Measurements from ENCODE around the gene MAGI1. TPM values are rescaled to one million over a fixed set of nuclear protein-coding genes. Genes with fewer than 3 reads are reported as not detected.

MAGI1 gene
- total RNA-seq, 1 donor from 2014 or later: 49.8 TPM

DNA sequence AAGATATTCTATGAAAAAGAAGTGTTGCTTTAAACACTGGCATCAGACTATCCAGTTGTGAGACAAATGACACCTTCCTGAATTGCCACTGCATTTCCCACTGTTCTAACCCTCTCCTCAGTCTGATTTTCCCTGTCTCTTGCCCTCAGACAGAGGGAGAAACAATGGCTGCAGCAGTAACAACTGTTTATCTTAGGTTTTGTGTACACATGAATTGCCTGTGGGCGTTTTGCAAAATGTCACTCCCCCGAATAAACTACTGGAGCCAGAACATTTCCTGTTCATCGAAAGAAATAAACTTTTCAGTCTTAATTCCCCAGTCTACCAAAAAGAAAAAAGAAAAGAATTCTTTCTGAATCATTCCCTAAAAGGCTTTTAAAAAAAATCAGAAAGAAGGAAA is 155.1 kb downstream of the MAGI1 start:
- Mint-ChIP-seq H3K4me3 (no peak overlapping the region), H3K27ac (ENCODE audit: unreplicated experiment) (no peak overlapping the region), H3K9me3 (no peaks in the 10 kb centered on the region), H3K36me3 (ENCODE audit: low read depth) (no peaks in the 10 kb centered on the region), H3K27me3 (ENCODE audit: low read depth) (peaks cover 4% of the 10 kb centered on the region), H3K4me1 (peaks cover 9% of the 10 kb centered on the region)
- TF ChIP-seq CTCF (conservative IDR thresholded peaks at IDR 0.05): no peak
- no peak for DNase-seq (ENCODE audit: low read depth, low spot score)

DNA sequence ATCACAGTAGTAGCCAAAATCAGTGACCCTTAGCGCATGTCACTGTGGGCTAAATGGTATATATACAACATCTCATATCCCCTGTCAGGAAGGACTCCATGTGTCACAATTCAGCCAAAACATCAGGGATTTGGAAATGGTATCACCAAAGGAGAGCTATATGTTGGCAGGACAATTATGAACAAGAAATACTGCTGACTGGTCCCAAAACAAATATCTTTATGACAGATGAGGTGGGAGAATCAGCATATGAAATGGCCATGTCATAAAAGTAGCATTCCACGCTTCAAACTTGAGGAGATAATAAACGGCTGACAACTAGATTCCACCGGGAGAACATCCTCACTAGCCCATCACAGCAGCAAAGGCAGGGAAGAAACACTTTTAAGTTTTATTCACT is 158.4 kb downstream of the MAGI1 start:
- H3K4me1 Mint-ChIP-seq: peaks cover 9% of the 10 kb centered on the region

DNA sequence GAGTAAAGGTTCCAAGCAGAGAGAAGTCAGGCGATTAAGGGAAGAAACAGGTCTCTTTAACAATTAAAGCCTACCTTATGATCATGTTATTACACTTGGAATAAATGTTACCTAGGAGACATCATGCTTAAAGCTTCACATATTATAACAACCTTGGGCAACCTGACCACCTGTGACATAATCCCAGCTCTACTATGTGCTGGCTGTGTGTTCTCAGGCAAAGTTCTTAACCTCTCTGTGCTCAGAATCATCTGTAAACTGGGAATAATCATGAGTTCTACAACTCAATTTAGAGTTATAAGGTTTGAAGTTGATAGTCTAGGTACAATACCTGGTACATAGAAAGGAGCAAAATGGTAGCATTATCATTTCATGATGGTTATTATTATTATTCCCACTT is 159.3 kb downstream of the MAGI1 start:
- Mint-ChIP-seq H3K27ac (ENCODE audit: unreplicated experiment) (no peak overlapping the region), H3K27me3 (ENCODE audit: low read depth) (peaks cover 4% of the 10 kb centered on the region), H3K36me3 (ENCODE audit: low read depth) (no peaks in the 10 kb centered on the region), H3K9me3 (no peaks in the 10 kb centered on the region), H3K4me1 (peaks cover 9% of the 10 kb centered on the region), H3K4me3 (no peak overlapping the region)
- DNase-seq (ENCODE audit: low read depth, low spot score): no peak
- no peak for TF ChIP-seq CTCF (conservative IDR thresholded peaks at IDR 0.05)

More for the DNA sequence above, 158.4 kb downstream of the MAGI1 start:
- Mint-ChIP-seq H3K4me3 (no peak overlapping the region), H3K27ac (ENCODE audit: unreplicated experiment) (no peak overlapping the region), H3K36me3 (ENCODE audit: low read depth) (no peaks in the 10 kb centered on the region), H3K9me3 (no peaks in the 10 kb centered on the region), H3K27me3 (ENCODE audit: low read depth) (peaks cover 4% of the 10 kb centered on the region)
- DNase-seq (ENCODE audit: low read depth, low spot score): no peak
- no peak for TF ChIP-seq CTCF (conservative IDR thresholded peaks at IDR 0.05)

GRCh38 chr3:65878831-65879230 is 159.9 kb downstream of the MAGI1 start:
- DNase-seq (ENCODE audit: low read depth, low spot score): no peak

GRCh38 chr3:65877160-65877559 is 161.6 kb downstream of the MAGI1 start:
- H3K4me3 Mint-ChIP-seq: no peak overlapping the region
- H3K36me3 Mint-ChIP-seq (ENCODE audit: low read depth): no peaks in the 10 kb centered on the region
- DNase-seq (ENCODE audit: low read depth, low spot score): no peak
- peaks cover 2% of the 10 kb centered on the region for H3K27me3 Mint-ChIP-seq (ENCODE audit: low read depth)
- no peak overlapping the region for H3K27ac Mint-ChIP-seq (ENCODE audit: unreplicated experiment)
- H3K9me3 Mint-ChIP-seq: no peaks in the 10 kb centered on the region
- no peaks in the 10 kb centered on the region for H3K4me1 Mint-ChIP-seq
- no peak for TF ChIP-seq CTCF (conservative IDR thresholded peaks at IDR 0.05)

More at GRCh38 chr3:65878831-65879230, 159.9 kb downstream of the MAGI1 start:
- Mint-ChIP-seq H3K4me1 (peaks cover 5% of the 10 kb centered on the region), H3K27me3 (ENCODE audit: low read depth) (peaks cover 4% of the 10 kb centered on the region), H3K27ac (ENCODE audit: unreplicated experiment) (no peak overlapping the region), H3K36me3 (ENCODE audit: low read depth) (no peaks in the 10 kb centered on the region), H3K9me3 (no peaks in the 10 kb centered on the region), H3K4me3 (no peak overlapping the region)
- TF ChIP-seq CTCF (conservative IDR thresholded peaks at IDR 0.05): no peak

DNA sequence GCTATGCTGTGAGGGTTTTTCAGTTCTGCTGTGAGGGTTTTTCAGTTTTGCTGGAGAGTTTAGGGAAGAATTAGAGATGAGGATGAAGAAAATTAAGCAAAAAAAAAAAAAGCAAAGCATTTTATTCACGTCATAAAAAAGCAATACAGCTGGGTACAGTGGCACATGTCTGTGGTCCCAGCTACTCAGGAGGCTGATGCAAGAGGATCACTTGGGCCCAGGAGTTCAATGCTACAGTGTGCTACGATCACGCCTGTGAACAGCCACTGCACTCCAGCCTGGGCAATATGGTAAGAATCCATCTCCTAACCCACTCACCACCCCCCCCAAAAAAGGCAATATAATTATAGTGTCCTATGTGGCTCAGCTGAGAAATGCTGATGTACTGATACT is 162.7 kb downstream of the MAGI1 start:
- TF ChIP-seq CTCF (conservative IDR thresholded peaks at IDR 0.05): no peak
- Mint-ChIP-seq H3K9me3 (no peaks in the 10 kb centered on the region), H3K27me3 (ENCODE audit: low read depth) (no peaks in the 10 kb centered on the region), H3K4me3 (no peak overlapping the region), H3K36me3 (ENCODE audit: low read depth) (no peaks in the 10 kb centered on the region), H3K4me1 (peaks cover 8% of the 10 kb centered on the region), H3K27ac (ENCODE audit: unreplicated experiment) (no peak overlapping the region)
- DNase-seq (ENCODE audit: low read depth, low spot score): no peak

Data from neural crest cell (in vitro differentiated cells).